ENCODE measurements around the gene AKTIP.

AKTIP gene

GRCh38 chr16:53476867-53477266 is 26.1 kb downstream of the AKTIP start:
- DNase-seq (ENCODE audit: insufficient read length, low spot score) (no peak), FAIRE-seq (no peak)
- TF ChIP-seq, protein P1, sequence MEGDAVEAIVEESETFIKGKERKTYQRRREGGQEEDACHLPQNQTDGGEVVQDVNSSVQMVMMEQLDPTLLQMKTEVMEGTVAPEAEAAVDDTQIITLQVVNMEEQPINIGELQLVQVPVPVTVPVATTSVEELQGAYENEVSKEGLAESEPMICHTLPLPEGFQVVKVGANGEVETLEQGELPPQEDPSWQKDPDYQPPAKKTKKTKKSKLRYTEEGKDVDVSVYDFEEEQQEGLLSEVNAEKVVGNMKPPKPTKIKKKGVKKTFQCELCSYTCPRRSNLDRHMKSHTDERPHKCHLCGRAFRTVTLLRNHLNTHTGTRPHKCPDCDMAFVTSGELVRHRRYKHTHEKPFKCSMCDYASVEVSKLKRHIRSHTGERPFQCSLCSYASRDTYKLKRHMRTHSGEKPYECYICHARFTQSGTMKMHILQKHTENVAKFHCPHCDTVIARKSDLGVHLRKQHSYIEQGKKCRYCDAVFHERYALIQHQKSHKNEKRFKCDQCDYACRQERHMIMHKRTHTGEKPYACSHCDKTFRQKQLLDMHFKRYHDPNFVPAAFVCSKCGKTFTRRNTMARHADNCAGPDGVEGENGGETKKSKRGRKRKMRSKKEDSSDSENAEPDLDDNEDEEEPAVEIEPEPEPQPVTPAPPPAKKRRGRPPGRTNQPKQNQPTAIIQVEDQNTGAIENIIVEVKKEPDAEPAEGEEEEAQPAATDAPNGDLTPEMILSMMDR (IDR thresholded peaks at IDR 0.05; ENCODE audit: insufficient read depth, missing control alignments), result no peak

- no peak for FAIRE-seq
- TF ChIP-seq, protein P1 (IDR thresholded peaks at IDR 0.05; ENCODE audit: insufficient read depth, missing control alignments), result no peak
- no peak for DNase-seq (ENCODE audit: insufficient read length, low spot score)
Observed at GRCh38 chr16:53465606-53466280, 37.3 kb downstream of the AKTIP start.

DNA sequence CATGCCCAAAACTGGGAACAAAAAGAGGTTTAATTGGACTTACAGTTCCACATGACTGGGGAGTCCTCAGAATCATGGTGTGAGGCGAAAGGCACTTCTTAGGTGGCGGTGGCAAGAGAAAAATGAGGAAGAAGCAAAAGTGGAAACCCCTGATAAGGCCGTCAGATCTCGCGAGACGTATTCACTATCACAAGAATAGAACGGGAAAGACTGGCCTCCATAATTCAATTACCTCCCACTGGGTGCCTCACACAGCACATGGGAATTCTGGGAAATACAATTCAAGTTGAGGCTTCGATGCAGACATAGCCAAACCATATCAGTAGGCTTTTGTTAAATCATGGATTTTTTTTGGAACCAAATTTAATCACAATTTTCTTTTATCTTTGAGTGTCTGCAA is 44.4 kb downstream of the AKTIP start:
- FAIRE-seq (no peak), DNase-seq (ENCODE audit: insufficient read length, low spot score) (no peak)
- TF ChIP-seq, protein P1 (IDR thresholded peaks at IDR 0.05; ENCODE audit: insufficient read depth, missing control alignments), result no peak

DNA sequence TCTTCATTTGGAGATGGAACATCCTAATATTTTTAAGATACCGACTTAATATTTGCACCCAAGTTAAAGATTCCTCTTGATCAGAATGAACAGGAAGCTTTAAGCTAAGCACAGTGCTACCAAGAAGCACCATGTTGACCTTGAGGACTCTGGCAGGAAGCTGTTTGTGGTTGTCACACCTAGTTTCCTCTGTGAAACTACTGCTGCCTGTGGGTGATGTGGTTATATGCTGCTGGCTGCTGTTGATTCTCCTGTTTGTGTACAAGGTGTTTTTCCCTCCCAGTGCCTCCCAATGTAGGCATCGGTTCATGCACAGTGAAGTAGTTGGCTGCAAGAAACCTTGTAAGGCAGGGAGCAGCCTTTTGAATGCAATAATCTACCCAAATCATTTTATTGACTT is 45.3 kb downstream of the AKTIP start:
- DNase-seq (ENCODE audit: insufficient read length, low spot score), result no peak
- FAIRE-seq, result no peak
- TF ChIP-seq, protein P1 (IDR thresholded peaks at IDR 0.05; ENCODE audit: insufficient read depth, missing control alignments), result no peak

DNA sequence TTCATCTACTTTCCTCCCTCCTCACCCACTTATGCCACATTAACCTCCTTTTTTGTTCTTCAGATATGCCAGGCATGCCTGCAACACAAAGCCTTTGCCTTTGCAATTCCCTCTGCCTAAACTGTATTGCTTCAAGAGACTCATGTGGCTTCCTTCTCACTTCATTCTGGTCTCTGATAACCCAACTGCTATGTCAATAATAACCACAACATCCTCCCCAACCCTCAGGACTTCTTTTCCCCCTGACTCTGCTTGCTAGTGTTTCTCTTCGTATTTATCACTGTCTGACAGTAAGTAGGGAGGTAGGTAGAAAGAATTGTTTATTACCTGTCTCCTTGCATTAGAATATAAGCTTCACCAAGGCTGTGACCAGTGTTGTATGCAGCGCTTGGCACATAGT is 46.4 kb downstream of the AKTIP start:
- FAIRE-seq, result no peak
- TF ChIP-seq, protein P1 (IDR thresholded peaks at IDR 0.05; ENCODE audit: insufficient read depth, missing control alignments), result no peak
- DNase-seq (ENCODE audit: insufficient read length, low spot score), result no peak

DNA sequence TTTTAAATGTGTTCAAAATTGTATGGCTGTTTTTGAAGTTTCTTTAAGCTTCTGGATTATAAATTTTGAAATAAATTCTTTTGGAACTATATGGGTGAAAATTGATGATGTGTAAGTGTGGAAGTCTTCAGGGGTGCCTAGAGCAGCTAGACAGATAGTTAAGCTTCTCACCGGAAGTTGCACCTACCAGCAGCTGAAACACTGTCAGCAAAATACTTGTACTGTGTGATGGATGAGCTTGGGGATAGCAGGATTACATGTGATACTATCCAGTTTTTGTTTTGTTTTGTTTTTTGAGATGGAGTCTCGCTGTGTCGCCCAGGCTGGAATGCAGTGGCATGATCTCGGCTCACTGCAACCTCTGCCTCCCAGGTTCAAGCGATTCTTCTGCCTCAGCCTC is 49.1 kb downstream of the AKTIP start:
- FAIRE-seq, result no peak
- no peak for DNase-seq (ENCODE audit: insufficient read length, low spot score)
- TF ChIP-seq, protein P1 (IDR thresholded peaks at IDR 0.05; ENCODE audit: insufficient read depth, missing control alignments), result no peak

- TF ChIP-seq, protein P1 (IDR thresholded peaks at IDR 0.05; ENCODE audit: insufficient read depth, missing control alignments), result no peak
- FAIRE-seq (no peak), DNase-seq (ENCODE audit: insufficient read length, low spot score) (no peak)
Observed at GRCh38 chr16:53449816-53450517, 53.0 kb downstream of the AKTIP start.

Data from D721Med (cell line).